Osteocyte (in vitro differentiated cells): Measurements from ENCODE around the gene EXOC4. TPM values are rescaled to one million over a fixed set of nuclear protein-coding genes. Genes with fewer than 3 reads are reported as not detected.

ENCODE experiments used
- DNase-seq: peaks from one replicate; pipeline ENCODE4 v3.0.0; 2021; ENCODE audit warnings: mixed read lengths; ENCODE audit not compliant: unreplicated experiment; ENCODE audit errors: extremely low spot score
- H3K27ac Mint-ChIP-seq: one replicate; pipeline ENCODE4 v1.8.0; 2021; ENCODE audit warnings: mild to moderate bottlenecking, mixed read lengths; ENCODE audit not compliant: unreplicated experiment
- H3K27me3 Mint-ChIP-seq: one replicate; pipeline ENCODE4 v1.8.0; 2021; ENCODE audit warnings: mixed read lengths; ENCODE audit not compliant: unreplicated experiment
- H3K36me3 Mint-ChIP-seq: one replicate; pipeline ENCODE4 v1.8.0; 2021; ENCODE audit warnings: mixed read lengths; ENCODE audit not compliant: unreplicated experiment
- H3K4me1 Mint-ChIP-seq: one replicate; pipeline ENCODE4 v1.8.0; 2021; ENCODE audit warnings: mixed read lengths; ENCODE audit not compliant: unreplicated experiment
- H3K4me3 Mint-ChIP-seq: one replicate; pipeline ENCODE4 v1.8.0; 2021; ENCODE audit warnings: mild to moderate bottlenecking, moderate library complexity, mixed read lengths; ENCODE audit not compliant: unreplicated experiment
- H3K9me3 Mint-ChIP-seq: one replicate; pipeline ENCODE4 v1.8.0; 2021; ENCODE audit warnings: mixed read lengths; ENCODE audit not compliant: unreplicated experiment
- CTCF ChIP-seq: fragments of 200-600 bp; sonication (generic); IDR thresholded peaks from 2 replicates; pipeline ENCODE4 v1.5.0; 2021; ENCODE audit warnings: antibody characterized with exemption, mild to moderate bottlenecking, moderate library complexity
- total RNA-seq: library from RNA; stranded (reverse); gene quantifications from 2 replicates; pipeline ENCODE4 v1.2.1, GENCODE V29; 2021

The EXOC4 gene
- total RNA-seq, 1 donor from 2014 or later: 99.9 TPM

GRCh38 chr7:133959505-133959904, 706.6 kb downstream of the EXOC4 start:
- no peaks in the 10 kb centered on the region for H3K4me1 Mint-ChIP-seq
- TF ChIP-seq CTCF: no peak
- no peak overlapping the region for H3K4me3 Mint-ChIP-seq
- peaks cover 1% of the 10 kb centered on the region for H3K36me3 Mint-ChIP-seq
- DNase-seq: no peak
- no peaks in the 10 kb centered on the region for H3K9me3 Mint-ChIP-seq
- no peak overlapping the region for H3K27ac Mint-ChIP-seq
- no peaks in the 10 kb centered on the region for H3K27me3 Mint-ChIP-seq

GRCh38 chr7:133961724-133962123, 708.8 kb downstream of the EXOC4 start:
- Mint-ChIP-seq H3K9me3 (peaks cover 20% of the 10 kb centered on the region), H3K4me3 (no peak overlapping the region), H3K36me3 (no peaks in the 10 kb centered on the region), H3K27me3 (no peaks in the 10 kb centered on the region), H3K4me1 (no peaks in the 10 kb centered on the region), H3K27ac (no peak overlapping the region)
- no peak for TF ChIP-seq CTCF
- no peak for DNase-seq

GRCh38 chr7:133962646-133963045, 709.8 kb downstream of the EXOC4 start:
- no peaks in the 10 kb centered on the region for H3K4me1 Mint-ChIP-seq
- H3K9me3 Mint-ChIP-seq: peaks cover 29% of the 10 kb centered on the region
- no peak overlapping the region for H3K27ac Mint-ChIP-seq
- peaks cover 6% of the 10 kb centered on the region for H3K36me3 Mint-ChIP-seq
- TF ChIP-seq CTCF: no peak
- H3K27me3 Mint-ChIP-seq: no peaks in the 10 kb centered on the region
- DNase-seq: no peak
- no peak overlapping the region for H3K4me3 Mint-ChIP-seq

GRCh38 chr7:133963629-133964028, 710.8 kb downstream of the EXOC4 start:
- no peak for TF ChIP-seq CTCF
- peaks cover 6% of the 10 kb centered on the region for H3K36me3 Mint-ChIP-seq
- H3K27ac Mint-ChIP-seq: no peak overlapping the region
- H3K4me1 Mint-ChIP-seq: no peaks in the 10 kb centered on the region
- H3K9me3 Mint-ChIP-seq: peaks cover 36% of the 10 kb centered on the region
- DNase-seq: no peak
- no peaks in the 10 kb centered on the region for H3K27me3 Mint-ChIP-seq
- H3K4me3 Mint-ChIP-seq: no peak overlapping the region

GRCh38 chr7:133971625-133972024, 718.7 kb downstream of the EXOC4 start:
- H3K36me3 Mint-ChIP-seq: peaks cover 6% of the 10 kb centered on the region
- H3K9me3 Mint-ChIP-seq: peaks cover 22% of the 10 kb centered on the region
- no peaks in the 10 kb centered on the region for H3K27me3 Mint-ChIP-seq
- no peak overlapping the region for H3K27ac Mint-ChIP-seq
- no peak for DNase-seq
- H3K4me1 Mint-ChIP-seq: peaks cover 6% of the 10 kb centered on the region
- no peak for TF ChIP-seq CTCF
- no peak overlapping the region for H3K4me3 Mint-ChIP-seq
